Mesodermal cell (in vitro differentiated cells): ENCODE data around the gene FBXW4.

Source experiments
- H3K27ac ChIP-seq: 2 replicates; pipeline ENCODE4 v1.7.0; 2013; ENCODE audit warnings: mild to moderate bottlenecking, low read depth, low read length, moderate library complexity; ENCODE audit not compliant: severe bottlenecking
- H3K36me3 ChIP-seq: 2 replicates; pipeline ENCODE4 v1.7.1; 2013; ENCODE audit warnings: mild to moderate bottlenecking, low read length, moderate library complexity; ENCODE audit not compliant: control insufficient read depth, insufficient read depth
- H3K4me1 ChIP-seq: one replicate; pipeline ENCODE4 v1.7.1; 2013; ENCODE audit warnings: mild to moderate bottlenecking, low read length; ENCODE audit not compliant: insufficient read depth, control insufficient read depth, poor library complexity, severe bottlenecking
- H3K4me3 ChIP-seq: 2 replicates; pipeline ENCODE4 v1.7.0; 2013; ENCODE audit warnings: low read length, control low read depth, mild to moderate bottlenecking; ENCODE audit not compliant: insufficient read depth, poor library complexity, severe bottlenecking; ENCODE audit errors: extremely low read depth
- H3K9me3 ChIP-seq: 2 replicates; pipeline ENCODE4 v1.7.1; 2013; ENCODE audit warnings: mild to moderate bottlenecking, low read length, moderate library complexity; ENCODE audit not compliant: control insufficient read depth
- WGBS, 2 experiments: methylation state at CpG; one replicate each; pipeline ENCODE4 v1.1.5; 2013; ENCODE audit warnings: missing lambda C conversion rate in 2 of 2; ENCODE audit not compliant: insufficient coverage in 2 of 2; 5-methylcytosine and 5-hydroxymethylcytosine counted together

The FBXW4 gene

DNA sequence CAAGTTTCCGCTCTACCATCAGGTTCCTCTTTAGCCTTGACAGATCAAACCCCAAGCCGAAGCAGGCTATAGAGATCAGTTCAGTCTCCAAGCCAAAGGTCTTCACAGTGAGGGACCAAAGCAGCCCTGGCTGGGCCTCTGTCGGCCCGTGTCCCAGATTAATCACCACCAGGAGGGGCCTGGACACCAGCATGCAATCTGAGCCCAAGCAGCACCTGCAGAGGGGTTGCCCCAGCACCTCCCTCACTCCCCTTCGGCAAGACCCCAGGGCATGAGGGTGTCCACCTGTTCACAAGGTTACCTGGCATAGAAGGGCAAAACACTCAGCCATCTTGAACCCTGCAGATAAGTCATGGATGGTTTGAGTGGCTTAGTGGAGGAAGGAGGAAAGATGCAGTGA is 36.0 kb downstream of the FBXW4 start:
- Histone ChIP-seq H3K36me3 (peaks cover 52% of the 10 kb centered on the region), H3K9me3 (no peaks in the 10 kb centered on the region), H3K27ac (no peak overlapping the region), H3K4me1 (no peaks in the 10 kb centered on the region), H3K4me3 (no peak overlapping the region)
- 89 to 95% methylated on average over 4 to 5 of the region's 5 CpGs for WGBS, 2 experiments

DNA sequence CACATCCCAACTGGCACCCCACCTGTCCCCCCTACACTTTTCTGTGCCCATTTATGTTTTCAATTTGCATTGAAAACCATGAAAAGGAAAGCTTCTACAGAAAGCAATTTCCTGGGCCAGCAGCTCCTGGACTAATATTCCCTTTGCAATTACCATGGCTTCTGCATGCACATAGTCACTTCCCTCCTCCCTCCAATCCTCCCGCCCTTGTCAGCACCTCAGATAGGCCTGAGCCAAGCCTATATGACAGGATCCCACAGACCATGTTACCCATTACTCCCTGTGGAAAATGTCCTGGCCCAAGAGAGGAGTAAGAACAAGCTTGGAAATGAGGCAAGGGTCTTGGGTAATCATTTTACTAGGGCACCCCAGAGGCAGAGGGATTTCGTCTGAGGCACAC is 38.1 kb downstream of the FBXW4 start:
- Histone ChIP-seq H3K36me3 (peaks cover 37% of the 10 kb centered on the region), H3K4me3 (no peak overlapping the region), H3K9me3 (no peaks in the 10 kb centered on the region), H3K27ac (no peak overlapping the region), H3K4me1 (no peaks in the 10 kb centered on the region)
- WGBS, 2 experiments = 100% methylated on average over 1 of the region's 2 CpGs

DNA sequence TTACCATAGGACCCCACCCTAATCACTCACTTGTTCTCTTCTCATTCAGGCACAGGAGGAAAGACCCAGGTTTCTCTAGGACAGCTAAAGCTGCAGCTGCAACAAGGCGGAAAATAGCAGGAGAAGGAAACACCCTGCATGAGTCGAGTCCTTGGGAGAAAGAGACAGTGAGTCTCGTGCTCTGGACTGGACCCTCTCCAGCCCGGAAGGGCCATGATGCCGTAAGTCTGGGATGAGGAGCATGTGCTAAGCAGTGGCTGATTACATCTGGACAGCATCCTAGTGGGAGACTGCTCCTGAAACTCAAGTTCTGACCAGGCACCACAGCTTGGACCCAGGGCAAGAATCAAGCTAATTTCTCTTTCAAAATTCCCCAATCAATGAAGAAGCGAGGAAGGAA is 39.4 kb downstream of the FBXW4 start:
- WGBS, 2 experiments = 68 to 75% methylated on average over 4 to 5 of the region's 6 CpGs
- no peaks in the 10 kb centered on the region for H3K4me1 ChIP-seq
- H3K36me3 ChIP-seq = peaks cover 30% of the 10 kb centered on the region

DNA sequence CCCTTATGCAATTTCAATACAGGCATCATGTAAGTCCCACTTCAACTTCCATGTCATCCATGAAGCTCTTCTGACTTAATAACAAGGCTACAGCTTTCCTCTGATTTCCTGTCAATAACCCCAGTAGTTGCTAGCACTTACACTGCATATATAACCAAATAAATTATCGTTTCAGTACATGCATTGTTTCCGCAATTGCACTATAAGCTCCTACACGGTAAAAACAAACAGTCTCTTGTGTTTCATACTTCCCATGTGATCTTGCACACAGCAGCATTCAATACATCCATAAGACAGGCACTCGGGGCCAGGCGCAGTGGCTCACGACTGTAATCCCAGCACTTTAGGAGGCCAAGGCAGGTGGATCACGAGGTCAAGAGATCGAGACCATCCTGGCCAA is 41.4 kb downstream of the FBXW4 start:
- peaks cover 3% of the 10 kb centered on the region for H3K4me1 ChIP-seq
- WGBS, 2 experiments = 89 to 91% methylated on average over 8 of the region's 8 CpGs
- H3K4me3 ChIP-seq = no peak overlapping the region
- H3K9me3 ChIP-seq = no peaks in the 10 kb centered on the region
- H3K36me3 ChIP-seq = peaks cover 31% of the 10 kb centered on the region
- H3K27ac ChIP-seq = no peak overlapping the region

More for the DNA sequence above, 39.4 kb downstream of the FBXW4 start:
- Histone ChIP-seq H3K4me3 (no peak overlapping the region), H3K27ac (no peak overlapping the region), H3K9me3 (no peaks in the 10 kb centered on the region)

DNA sequence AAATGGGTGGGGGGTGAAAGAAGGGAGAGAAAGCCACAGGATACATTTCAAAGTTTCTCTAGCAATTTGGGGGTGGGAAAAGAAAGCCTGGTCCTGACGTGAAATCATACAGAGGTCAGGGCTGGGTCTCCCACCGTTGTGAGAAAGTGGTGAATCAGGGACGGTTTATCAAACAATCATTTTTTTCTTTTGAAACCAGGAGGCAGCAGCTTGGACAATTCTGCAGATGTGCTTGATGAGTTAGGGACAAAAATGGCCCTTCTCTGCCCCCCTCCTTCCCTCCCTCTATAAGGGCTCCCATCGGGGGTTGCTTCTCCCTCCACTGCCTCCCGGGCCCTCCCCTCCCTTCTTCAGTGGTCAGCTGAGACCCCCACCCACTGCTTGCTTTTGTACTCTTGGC is 43.6 kb downstream of the FBXW4 start:
- no peaks in the 10 kb centered on the region for H3K9me3 ChIP-seq
- no peak overlapping the region for H3K4me3 ChIP-seq
- H3K4me1 ChIP-seq = peaks cover 3% of the 10 kb centered on the region
- H3K36me3 ChIP-seq = peaks cover 35% of the 10 kb centered on the region
- no peak overlapping the region for H3K27ac ChIP-seq
- 47 to 50% methylated on average over 1 to 2 of the region's 5 CpGs for WGBS, 2 experiments

DNA sequence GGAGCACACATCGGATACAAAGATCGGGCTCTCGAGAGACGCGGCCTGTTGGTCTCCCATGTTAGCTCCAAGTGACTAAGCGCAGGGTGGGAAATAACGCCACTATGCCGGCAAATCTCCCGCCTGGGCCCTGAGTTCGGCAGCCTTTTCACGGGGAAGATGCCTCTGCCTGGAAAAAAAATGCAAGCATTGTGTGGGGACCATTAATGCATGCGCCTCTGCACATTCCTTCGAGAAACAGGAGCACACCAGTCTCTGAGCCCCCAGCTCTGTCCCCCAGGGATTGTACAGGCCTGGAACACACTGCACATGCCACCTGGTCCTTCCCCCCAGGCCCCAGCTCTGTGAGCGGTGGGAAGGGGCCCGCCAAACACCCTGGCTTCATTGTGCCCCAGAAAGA is 44.1 kb downstream of the FBXW4 start:
- H3K27ac ChIP-seq = no peak overlapping the region
- peaks cover 3% of the 10 kb centered on the region for H3K4me1 ChIP-seq
- no peaks in the 10 kb centered on the region for H3K9me3 ChIP-seq
- WGBS, 2 experiments = 82 to 87% methylated on average over 12 to 13 of the region's 15 CpGs
- no peak overlapping the region for H3K4me3 ChIP-seq
- peaks cover 35% of the 10 kb centered on the region for H3K36me3 ChIP-seq

DNA sequence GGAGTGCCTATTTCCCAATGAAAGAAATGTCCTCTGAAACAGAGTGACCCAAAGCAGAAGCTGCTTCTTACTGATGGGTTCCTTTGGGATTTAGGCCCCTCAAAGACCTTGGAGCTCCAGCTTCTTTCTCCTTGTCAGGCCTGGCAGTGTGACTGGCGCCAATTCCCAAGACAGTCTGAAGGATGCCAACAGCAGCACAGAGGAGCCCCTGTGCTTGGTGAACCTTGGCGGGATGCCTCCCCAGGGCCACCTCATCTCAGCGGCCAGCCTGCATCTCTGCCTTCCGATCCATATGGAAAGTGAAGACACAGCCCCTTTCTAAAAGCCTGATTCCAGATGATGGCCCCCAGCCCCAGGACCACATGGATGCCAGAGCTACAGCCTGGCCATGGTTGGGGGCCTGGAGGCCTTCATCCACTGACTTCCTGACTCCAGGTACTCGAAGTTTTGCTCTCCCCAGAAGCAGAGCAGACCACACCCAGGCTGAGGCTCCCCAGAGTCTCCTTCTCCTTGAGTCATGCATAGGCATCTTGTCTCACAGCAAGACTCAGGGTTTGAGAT is 45.4 kb downstream of the FBXW4 start:
- WGBS, 2 experiments = 93% methylated on average over 5 of the region's 5 CpGs
- H3K4me1 ChIP-seq = peaks cover 3% of the 10 kb centered on the region
- H3K9me3 ChIP-seq = no peaks in the 10 kb centered on the region
- H3K27ac ChIP-seq = no peak overlapping the region
- H3K4me3 ChIP-seq = no peak overlapping the region
- peaks cover 27% of the 10 kb centered on the region for H3K36me3 ChIP-seq

DNA sequence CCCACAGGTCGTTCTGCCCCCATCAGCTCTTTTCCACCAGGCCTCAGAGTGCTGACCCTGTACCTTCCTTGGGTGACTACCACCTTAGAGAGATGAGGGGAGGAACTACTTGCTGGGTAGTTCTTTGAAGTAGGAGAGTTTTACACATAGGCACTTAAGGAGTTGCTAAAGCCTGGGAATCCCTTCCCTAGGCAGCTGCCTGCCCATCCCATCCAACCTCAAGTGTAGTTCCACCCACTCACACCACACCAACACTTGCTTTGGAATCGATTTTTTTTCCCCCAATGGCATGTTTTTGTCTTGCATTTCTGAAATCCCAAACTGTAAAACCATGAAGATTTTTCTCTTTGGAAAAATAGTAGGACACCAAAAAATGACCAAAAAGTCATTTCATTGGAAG is 47.7 kb downstream of the FBXW4 start:
- Histone ChIP-seq H3K27ac (no peak overlapping the region), H3K4me3 (no peak overlapping the region), H3K9me3 (no peaks in the 10 kb centered on the region), H3K36me3 (peaks cover 26% of the 10 kb centered on the region), H3K4me1 (peaks cover 3% of the 10 kb centered on the region)
- WGBS, 2 experiments = 57 to 100% methylated on average over 1 of the region's 2 CpGs

DNA sequence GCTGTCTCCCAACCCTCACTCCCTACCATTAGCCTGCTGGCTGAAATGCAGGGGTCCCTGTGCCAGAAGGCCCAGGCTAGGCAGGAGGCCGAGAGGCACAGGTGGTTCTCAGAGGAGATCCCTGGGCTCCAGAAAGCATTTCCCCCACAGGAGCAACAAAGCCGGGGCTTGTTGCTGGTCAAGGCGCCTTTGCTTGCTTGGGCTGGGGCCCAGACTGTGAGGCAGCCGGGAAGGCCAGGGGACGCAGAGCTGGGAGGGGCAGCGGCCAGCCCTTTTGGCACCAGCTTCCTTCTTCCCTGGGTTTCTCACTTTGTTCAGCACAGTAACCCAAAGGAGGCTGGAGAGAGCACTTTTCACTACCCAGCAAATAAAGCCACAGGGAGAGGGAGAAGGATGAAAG is 48.6 kb downstream of the FBXW4 start:
- Histone ChIP-seq H3K36me3 (peaks cover 26% of the 10 kb centered on the region), H3K4me1 (peaks cover 3% of the 10 kb centered on the region), H3K4me3 (no peak overlapping the region), H3K9me3 (no peaks in the 10 kb centered on the region), H3K27ac (no peak overlapping the region)
- 94 to 100% methylated on average over 5 to 6 of the region's 6 CpGs for WGBS, 2 experiments

DNA sequence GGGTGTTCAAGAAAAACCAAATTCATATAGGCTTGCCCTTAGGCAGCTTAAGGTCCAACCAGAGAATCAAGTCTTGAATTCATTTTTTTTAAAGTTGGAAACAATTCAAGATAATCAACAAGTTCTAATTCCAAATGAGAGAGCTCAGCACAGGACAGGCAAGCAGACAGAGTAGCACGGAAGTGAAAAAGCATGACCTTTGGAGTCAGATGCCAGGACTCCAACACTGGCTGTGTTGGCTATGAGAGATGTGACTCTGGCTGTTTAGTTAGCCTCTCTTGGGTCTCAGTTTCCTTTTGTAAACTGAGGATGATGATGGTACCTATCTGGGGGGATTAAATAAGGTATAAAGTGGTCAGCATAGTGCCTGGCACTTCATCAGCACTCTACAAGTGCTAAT is 49.3 kb downstream of the FBXW4 start:
- 89 to 100% methylated on average over 1 of the region's 1 CpG for WGBS, 2 experiments
- peaks cover 3% of the 10 kb centered on the region for H3K4me1 ChIP-seq

DNA sequence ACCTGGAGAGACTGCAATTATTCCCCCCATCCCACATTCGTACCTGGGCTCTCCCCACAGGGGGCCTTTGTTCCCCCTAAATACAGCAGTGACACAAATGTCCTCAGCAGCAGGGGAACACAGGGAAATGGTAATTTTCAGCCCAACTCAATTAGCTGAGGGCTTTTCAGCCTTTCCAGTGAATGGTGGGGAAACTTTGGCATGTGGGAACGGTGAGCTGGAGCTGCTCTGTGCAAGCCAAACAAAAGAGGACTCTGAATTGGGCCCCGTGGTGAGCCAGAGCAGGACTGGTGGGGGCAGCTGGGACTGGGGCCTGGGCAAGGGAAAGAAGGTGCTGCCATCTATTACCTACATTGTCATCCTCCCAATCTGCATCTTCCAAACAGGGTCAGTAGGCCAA is 51.0 kb downstream of the FBXW4 start:
- H3K4me3 ChIP-seq = no peak overlapping the region
- no peaks in the 10 kb centered on the region for H3K4me1 ChIP-seq
- WGBS, 2 experiments = 24 to 33% methylated on average over 2 to 3 of the region's 3 CpGs
- no peak overlapping the region for H3K27ac ChIP-seq
- no peaks in the 10 kb centered on the region for H3K9me3 ChIP-seq
- peaks cover 22% of the 10 kb centered on the region for H3K36me3 ChIP-seq

More for the DNA sequence above, 49.3 kb downstream of the FBXW4 start:
- no peak overlapping the region for H3K4me3 ChIP-seq
- H3K36me3 ChIP-seq = peaks cover 26% of the 10 kb centered on the region
- no peaks in the 10 kb centered on the region for H3K9me3 ChIP-seq
- H3K27ac ChIP-seq = no peak overlapping the region
